ENCODE results near the gene USP50. TPM values are rescaled to one million over a fixed set of nuclear protein-coding genes. Genes with fewer than 3 reads are reported as not detected.
A peak's percentile ranks its signal among the peaks of the same experiment; 100 is the strongest.
"Not testable (repeated sequence)": the region's sequence is repeated elsewhere in the genome, so short reads cannot be mapped to it uniquely, and the experiment has no call there.

Gene USP50
- total and polyA plus RNA-seq, 8 donors = 0.32 to 0.35 TPM; not detected in 6

- DNase-seq = no peak
- Histone ChIP-seq H3K27ac (no peak overlapping the region), H3K4me1 (no peaks in the 10 kb centered on the region), H3K9me3 (no peaks in the 10 kb centered on the region), H3K4me3 (no peak overlapping the region), H3K36me3 (no peaks in the 10 kb centered on the region), H3K27me3 (no peaks in the 10 kb centered on the region)
- no peak for TF ChIP-seq CTCF (IDR thresholded peaks at IDR 0.05)
- intact Hi-C loops (cut with DNase I) = no loop called here
- ATAC-seq = no peak
- FAIRE-seq = no peak
Observed at GRCh38 chr15:50513001-50513400, 33.5 kb downstream of the USP50 start.

- intact Hi-C loops (cut with DNase I) = no loop called here
- no peaks in the 10 kb centered on the region for H3K36me3 ChIP-seq
- no peaks in the 10 kb centered on the region for H3K9me3 ChIP-seq
- TF ChIP-seq CTCF (IDR thresholded peaks at IDR 0.05) = no peak
- no peak overlapping the region for H3K27ac ChIP-seq
- ATAC-seq = peak in 1 of 4 donors; percentile 41
- 63 to 78% methylated on average over 8 of the region's 8 CpGs for WGBS, 2 donors
- FAIRE-seq = no peak
- no peaks in the 10 kb centered on the region for H3K4me1 ChIP-seq
- H3K4me3 ChIP-seq = no peak overlapping the region
- no peak for DNase-seq
- H3K27me3 ChIP-seq = no peaks in the 10 kb centered on the region
Observed at GRCh38 chr15:50506121-50506520, 40.3 kb downstream of the USP50 start.

- FAIRE-seq = not testable (repeated sequence)
Observed at GRCh38 chr15:50505656-50506055, 40.8 kb downstream of the USP50 start.

GRCh38 chr15:50503144-50503543 lies 43.3 kb downstream of the USP50 start:
- intact Hi-C loops (cut with DNase I) = no loop called here
- Histone ChIP-seq H3K9me3 (no peaks in the 10 kb centered on the region), H3K36me3 (peaks cover 0 to 29% (median 8%) of the 10 kb centered on the region in 3 donors), H3K27ac (no peak overlapping the region), H3K27me3 (no peaks in the 10 kb centered on the region), H3K4me3 (no peak overlapping the region), H3K4me1 (no peaks in the 10 kb centered on the region)
- 94 to 95% methylated on average over 7 of the region's 7 CpGs for WGBS, 2 donors
- no peak for TF ChIP-seq CTCF (IDR thresholded peaks at IDR 0.05)
- no peak for DNase-seq
- FAIRE-seq = no peak
- no peak for ATAC-seq

More at GRCh38 chr15:50505656-50506055, 40.8 kb downstream of the USP50 start:
- intact Hi-C loops (cut with DNase I); H3K27ac ChIP-seq; H3K9me3 ChIP-seq; H3K36me3 ChIP-seq; ATAC-seq; DNase-seq; H3K27me3 ChIP-seq; H3K4me1 ChIP-seq; H3K4me3 ChIP-seq: not testable (repeated sequence)
- 77 to 84% methylated on average over 2 of the region's 2 CpGs for WGBS, 2 donors

- no peak for ATAC-seq
- Histone ChIP-seq H3K27ac (no peak overlapping the region), H3K4me1 (no peaks in the 10 kb centered on the region), H3K9me3 (no peaks in the 10 kb centered on the region), H3K4me3 (no peak overlapping the region), H3K36me3 (peaks cover 0 to 41% (median 8%) of the 10 kb centered on the region in 3 donors), H3K27me3 (no peaks in the 10 kb centered on the region)
- intact Hi-C loops (cut with DNase I) = no loop called here
- TF ChIP-seq CTCF (IDR thresholded peaks at IDR 0.05) = no peak
- no peak for DNase-seq
- FAIRE-seq = no peak
- WGBS, 2 donors = 95 to 98% methylated on average over 4 of the region's 4 CpGs
Observed at GRCh38 chr15:50501815-50502214, 44.7 kb downstream of the USP50 start.

Data from pancreas (tissue), 10 donors.